Omental fat pad (tissue), 4 donors: ENCODE data around the gene MS4A15. TPM values are rescaled to one million over a fixed set of nuclear protein-coding genes. Genes with fewer than 3 reads are reported as not detected.

Experiments used
- ATAC-seq: fragments of 150-250 bp; one replicate; pipeline ENCODE4 v1.9.1; 2016; ENCODE audit warnings: mild to moderate bottlenecking, moderate library complexity; ENCODE audit not compliant: low FRiP score
- DNase-seq: peaks from one replicate; pipeline ENCODE4 v3.0.0-alpha.2; 2019; ENCODE audit warnings: low spot score
- CTCF ChIP-seq, 3 donors: fragments of 450-650 bp; IDR thresholded peaks; one replicate each; pipeline ENCODE4 v1.5.1; 2016 to 2017; ENCODE audit warnings: antibody characterized with exemption in 3 of 3, mild to moderate bottlenecking in 3 of 3, moderate library complexity in 2 of 3
- total RNA-seq, 4 donors: library from RNA; depleted of rRNA; stranded (reverse); fragments of >200 nt; gene quantifications; one replicate each; pipeline ENCODE4 v1.1.0, GENCODE V29; 2016

The MS4A15 gene
- total RNA-seq, 4 donors from 2014 or later, result not detected

GRCh38 chr11:60786811-60787567 is 30.3 kb downstream of the MS4A15 start:
- no peak for ATAC-seq
- DNase-seq, result peak; percentile 36
- TF ChIP-seq CTCF (IDR thresholded peaks at IDR 0.05), result no peak

- DNase-seq, result no peak
- TF ChIP-seq CTCF (IDR thresholded peaks at IDR 0.05), result no peak
- no peak for ATAC-seq
Measured at GRCh38 chr11:60788401-60789125, 31.9 kb downstream of the MS4A15 start.

GRCh38 chr11:60790726-60791125 is 34.1 kb downstream of the MS4A15 start:
- TF ChIP-seq CTCF (IDR thresholded peaks at IDR 0.05), result no peak
- DNase-seq, result no peak
- no peak for ATAC-seq

GRCh38 chr11:60791153-60791933 is 34.7 kb downstream of the MS4A15 start:
- ATAC-seq (no peak), DNase-seq (no peak)
- no peak for TF ChIP-seq CTCF (IDR thresholded peaks at IDR 0.05)

GRCh38 chr11:60792521-60792920 is 35.9 kb downstream of the MS4A15 start:
- DNase-seq (no peak), ATAC-seq (no peak)
- no peak for TF ChIP-seq CTCF (IDR thresholded peaks at IDR 0.05)

GRCh38 chr11:60795291-60795690 is 38.6 kb downstream of the MS4A15 start:
- TF ChIP-seq CTCF (IDR thresholded peaks at IDR 0.05), result no peak
- no peak for ATAC-seq
- DNase-seq, result no peak
